H1 (cell line): Measurements from ENCODE around the gene CHRNA4. TPM values are rescaled to one million over a fixed set of nuclear protein-coding genes. Genes with fewer than 3 reads are reported as not detected.

Experiments used
- polyA plus RNA-seq, 7 experiments: library from polyadenylated mRNA; depleted of rRNA in 3 of 7; stranded (reverse) in 5 of 7; unstranded in 2 of 7; fragments of >200 nt in 5 of 7; fragments of 200-250 nt in 2 of 7; gene quantifications; 1 replicate in 5 of 7; 2 replicates in 1 of 7; 4 replicates in 1 of 7; pipeline versions ENCODE4 v1.2.1 to v1.2.3, GENCODE V29; 2011 to 2013; ENCODE audit warnings: missing spikeins in 2 of 7, mixed read lengths in 2 of 7
- total RNA-seq: library from RNA; stranded (reverse); fragmentation: NEBNext Ultra II Directional; extraction: Animal tissue kit (Norgen Biotek cat#: 25700); gene quantifications from 2 replicates; pipeline ENCODE4 v1.2.1, GENCODE V29; 2021
- TF ChIP-seq, protein P1 (sequence below): IDR thresholded peaks from 2 replicates; pipeline ENCODE4 v1.6.1; 2012; ENCODE audit warnings: low read length, inconsistent platforms

CHRNA4 gene
- total and polyA plus RNA-seq, 2 of the 8 experiments (the other 6 are each of a cell fraction or from before 2014, with no cell fraction given), result 4.3 to 5.7 TPM

DNA sequence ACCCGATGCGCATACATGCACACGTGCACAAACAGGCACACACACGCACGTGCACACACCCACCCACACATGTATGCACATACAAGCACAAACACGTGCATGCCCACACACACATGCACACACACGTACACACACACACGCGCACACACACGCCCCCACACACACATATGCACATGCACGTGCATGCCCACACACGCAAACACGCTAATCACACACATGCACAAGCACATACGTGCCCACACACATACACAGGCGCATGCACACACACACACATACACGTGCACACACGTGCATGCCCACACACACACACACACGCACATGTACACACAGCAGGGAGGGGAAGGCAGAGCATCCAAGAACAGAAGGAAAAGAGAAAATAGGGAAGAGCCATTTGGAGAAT, 26.8 kb upstream of the CHRNA4 start (continued):
- TF ChIP-seq, protein P1, sequence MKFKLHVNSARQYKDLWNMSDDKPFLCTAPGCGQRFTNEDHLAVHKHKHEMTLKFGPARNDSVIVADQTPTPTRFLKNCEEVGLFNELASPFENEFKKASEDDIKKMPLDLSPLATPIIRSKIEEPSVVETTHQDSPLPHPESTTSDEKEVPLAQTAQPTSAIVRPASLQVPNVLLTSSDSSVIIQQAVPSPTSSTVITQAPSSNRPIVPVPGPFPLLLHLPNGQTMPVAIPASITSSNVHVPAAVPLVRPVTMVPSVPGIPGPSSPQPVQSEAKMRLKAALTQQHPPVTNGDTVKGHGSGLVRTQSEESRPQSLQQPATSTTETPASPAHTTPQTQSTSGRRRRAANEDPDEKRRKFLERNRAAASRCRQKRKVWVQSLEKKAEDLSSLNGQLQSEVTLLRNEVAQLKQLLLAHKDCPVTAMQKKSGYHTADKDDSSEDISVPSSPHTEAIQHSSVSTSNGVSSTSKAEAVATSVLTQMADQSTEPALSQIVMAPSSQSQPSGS, result no peak
